ENCODE data around the gene DENND1B.

Gene DENND1B

DNA sequence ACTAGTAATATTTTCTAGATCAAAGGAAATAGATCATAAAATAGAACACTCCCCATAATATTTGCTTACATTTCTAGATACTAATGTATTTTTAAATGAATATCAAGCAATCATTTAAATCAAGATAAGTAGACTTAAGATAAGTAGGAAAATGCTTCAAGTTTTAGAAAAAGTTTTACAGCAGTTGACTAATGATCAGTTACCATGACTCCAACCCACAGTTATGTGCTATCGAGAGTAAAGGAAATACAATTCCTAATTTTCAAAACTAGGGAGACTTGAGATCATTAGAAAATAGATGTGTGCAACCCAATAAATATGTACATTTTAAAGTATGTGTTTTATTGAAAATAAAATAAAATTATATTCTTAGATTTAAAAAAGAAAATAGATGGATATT lies 95.0 kb downstream of the DENND1B start:
- no peak for DNase-seq

DNA sequence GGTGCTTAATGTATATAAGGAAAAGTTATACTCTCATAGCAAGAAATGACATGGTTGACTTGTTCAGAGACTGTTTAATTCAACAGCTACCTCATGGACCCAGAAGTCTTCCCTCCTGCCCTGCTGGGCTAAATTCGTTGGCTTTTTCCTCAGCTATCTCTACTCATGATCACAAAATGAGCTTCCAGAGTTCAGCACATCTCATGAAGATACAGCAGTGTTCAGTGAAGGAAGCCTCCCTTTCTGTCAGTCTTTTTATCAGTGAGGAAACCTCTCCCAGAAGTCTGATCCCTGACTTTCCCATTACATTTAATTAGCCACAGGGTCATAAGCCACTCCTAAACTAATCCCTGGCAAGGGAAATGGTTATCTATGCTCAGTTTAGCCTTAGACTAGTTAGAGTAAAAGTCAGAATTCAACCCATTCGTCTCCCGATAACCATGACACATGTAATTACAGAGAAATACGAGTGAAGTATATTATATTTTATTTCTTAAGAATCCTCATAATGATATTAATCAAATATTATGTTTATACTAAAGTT lies 97.5 kb downstream of the DENND1B start:
- DNase-seq = no peak

DNA sequence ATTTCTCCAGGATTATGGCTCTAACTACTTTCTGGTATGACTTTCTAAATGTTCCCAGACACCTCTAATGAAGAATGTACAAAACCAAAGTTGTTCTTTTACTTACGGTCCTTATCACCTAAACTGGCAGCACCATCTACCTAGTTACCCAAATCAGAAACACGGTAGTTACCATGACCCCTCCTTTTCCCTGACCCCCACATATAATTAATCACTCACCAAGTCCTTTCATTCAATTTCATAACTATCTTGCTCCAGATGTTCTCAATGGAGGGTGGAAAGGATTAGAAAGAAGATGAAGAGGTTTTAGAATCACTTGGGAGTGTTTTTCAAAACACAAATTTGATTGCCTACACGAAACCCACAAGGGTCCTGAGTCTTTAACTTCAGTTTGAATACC lies 98.0 kb downstream of the DENND1B start:
- DNase-seq = no peak

DNA sequence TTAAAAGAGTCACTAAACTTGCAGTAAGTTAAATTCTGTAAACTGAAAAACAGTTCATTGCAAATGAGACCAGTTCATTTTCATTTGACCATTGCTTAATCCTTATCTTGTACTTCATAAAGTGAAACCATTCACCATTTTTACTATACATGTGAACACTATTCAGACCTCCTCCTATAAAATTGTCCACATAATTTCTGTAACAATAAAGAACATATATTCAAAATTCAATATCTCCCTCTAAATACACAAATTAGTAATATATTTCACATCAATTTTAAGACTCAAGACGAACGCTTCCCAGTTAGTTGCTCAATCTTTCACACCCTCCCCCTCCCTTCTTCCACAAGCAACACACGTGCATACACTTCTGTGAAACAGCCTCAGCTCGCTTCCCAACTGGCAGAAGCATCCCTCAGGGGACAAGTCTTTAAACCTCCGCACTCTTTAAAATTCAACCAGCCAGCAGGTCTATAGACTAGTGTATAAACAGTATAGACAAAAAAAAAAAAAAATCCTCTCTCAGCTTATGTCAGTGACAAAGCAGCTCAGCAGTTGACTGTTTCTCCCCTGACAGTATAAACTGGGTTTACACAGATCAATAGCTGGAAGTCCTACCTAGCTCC lies 99.6 kb downstream of the DENND1B start:
- DNase-seq = no peak

DNA sequence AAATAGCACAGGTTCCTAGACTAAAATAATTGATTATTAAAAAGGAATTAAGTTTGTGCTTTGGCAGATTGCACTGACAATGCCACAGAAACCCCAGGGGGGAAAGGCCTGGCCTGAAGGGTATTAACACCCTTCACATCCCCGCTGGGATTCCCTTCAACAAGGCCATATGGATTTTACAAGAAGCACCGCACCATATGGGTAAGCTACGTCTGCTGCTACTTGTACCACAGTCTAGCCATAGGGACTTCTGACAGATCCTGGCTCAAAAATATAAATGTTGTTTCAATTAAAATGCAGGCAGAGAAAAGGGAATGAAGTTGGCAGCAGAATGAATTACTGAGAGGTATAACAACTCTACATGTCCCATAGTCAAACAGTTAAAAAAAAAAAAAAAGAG lies 101.0 kb downstream of the DENND1B start:
- no peak for DNase-seq

DNA sequence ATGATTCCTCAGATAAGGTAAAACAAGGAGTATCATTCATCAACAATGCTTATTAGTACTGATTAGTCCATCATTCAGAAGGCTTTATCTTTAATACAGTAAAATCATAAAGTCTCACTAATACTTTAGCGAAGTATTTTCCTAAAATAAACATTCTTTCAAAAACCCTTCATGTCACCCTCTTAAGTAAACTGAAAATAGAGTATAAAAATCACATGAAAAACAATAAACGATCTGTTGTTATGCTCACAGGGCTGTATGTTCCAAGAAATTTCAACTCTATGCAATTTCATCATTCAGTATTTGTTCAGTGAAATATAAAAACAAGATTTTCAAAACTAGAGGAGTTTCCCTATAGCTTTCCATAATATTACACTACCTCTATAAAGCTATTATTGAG lies 102.0 kb downstream of the DENND1B start:
- DNase-seq = no peak

DNA sequence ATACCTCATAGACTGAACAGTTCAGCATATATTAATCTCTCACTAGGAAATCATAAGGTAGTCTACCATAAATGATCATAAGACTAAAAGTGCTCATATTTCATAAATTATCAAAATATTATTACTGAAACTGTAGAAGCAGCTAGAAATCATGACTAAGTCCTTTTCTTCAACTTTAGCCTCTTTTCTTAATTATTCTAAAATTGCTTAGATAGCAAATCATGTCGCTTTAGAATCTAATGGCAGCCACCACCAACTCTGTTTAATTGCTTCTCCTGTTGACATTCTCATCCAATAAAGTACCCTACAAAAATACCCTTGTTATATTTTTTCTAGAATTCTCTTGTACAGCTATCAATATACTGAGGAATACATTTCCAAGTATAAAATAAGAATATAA lies 102.9 kb downstream of the DENND1B start:
- no peak for DNase-seq

DNA sequence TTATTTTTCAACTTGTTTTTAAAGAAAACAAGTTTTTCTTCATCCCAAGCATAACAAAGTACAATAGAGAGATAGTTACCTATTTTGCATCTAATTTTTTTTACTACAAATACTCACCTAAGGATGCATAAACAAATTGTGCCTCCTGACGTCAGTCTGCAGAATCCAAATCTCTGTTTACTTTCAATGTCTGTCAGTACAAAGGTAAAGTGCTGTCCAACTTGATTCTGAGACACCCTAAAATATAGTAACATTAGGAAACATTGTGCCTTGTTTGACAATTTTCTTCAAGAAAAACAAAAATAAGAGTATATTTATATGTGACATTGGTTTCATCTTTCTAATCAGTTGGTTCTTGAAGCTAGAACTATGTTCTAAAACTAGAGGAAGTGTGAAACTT lies 103.4 kb downstream of the DENND1B start:
- no peak for DNase-seq

DNA sequence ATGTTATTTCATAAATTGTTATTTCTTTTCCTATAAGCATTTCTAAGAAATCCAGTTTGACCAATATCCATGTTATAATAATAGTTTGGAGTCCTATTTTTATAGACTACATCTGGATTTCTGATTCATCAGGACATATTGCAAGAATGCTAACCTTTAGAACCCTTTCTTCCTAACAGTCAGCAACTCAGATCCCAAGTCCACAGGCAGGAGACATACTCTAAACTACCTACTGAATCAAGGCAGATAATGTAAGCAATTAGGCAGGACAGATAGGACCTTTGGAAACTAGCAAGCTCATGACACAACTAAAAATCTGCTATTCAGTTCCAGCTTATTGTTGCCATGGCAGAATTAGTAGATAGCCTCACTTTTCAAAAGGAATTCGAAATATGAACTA lies 104.1 kb downstream of the DENND1B start:
- DNase-seq = no peak

DNA sequence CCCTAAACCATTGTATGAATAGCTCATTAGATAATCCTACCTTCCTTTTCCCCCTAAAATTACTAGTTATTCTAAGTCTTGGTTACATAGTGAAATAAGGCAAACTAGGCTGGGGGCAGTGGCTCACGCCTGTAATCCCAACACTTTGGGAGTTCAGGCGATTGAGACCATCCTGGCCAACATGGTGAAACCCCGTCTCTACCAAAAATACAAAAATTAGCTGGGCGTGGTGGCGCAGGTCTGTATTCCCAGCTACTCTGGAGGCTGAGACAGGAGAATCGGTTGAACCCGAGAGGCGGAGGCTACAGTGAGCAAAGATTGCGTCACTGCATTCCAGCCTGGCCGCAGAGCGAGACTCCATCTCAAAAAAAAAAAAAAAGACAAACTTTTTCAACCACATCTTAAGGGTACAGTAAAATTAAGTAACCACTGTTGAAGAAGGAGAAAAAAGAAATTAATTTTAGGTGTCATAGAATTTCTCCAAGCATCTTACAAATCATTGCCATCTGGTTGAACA lies 108.5 kb downstream of the DENND1B start:
- no peak for DNase-seq

DNA sequence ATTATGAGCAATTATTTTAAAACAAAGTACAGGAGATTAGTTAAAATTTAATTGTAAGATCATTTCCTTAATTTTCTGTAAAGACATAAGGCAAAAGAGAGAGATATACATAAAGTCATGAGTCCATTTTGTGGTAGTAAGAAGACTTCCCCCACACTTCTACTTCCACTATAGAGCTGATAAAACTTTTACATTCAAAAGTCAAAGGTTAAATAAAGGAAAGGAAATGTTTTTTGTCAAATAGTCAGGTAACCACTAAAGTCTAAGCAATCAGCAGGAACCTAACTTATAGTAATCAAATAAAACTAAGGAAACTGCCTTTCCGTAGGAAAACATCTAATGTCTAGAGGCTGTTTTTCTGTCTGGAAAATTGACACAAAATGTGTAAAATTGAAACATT lies 110.9 kb downstream of the DENND1B start:
- no peak for DNase-seq

DNA sequence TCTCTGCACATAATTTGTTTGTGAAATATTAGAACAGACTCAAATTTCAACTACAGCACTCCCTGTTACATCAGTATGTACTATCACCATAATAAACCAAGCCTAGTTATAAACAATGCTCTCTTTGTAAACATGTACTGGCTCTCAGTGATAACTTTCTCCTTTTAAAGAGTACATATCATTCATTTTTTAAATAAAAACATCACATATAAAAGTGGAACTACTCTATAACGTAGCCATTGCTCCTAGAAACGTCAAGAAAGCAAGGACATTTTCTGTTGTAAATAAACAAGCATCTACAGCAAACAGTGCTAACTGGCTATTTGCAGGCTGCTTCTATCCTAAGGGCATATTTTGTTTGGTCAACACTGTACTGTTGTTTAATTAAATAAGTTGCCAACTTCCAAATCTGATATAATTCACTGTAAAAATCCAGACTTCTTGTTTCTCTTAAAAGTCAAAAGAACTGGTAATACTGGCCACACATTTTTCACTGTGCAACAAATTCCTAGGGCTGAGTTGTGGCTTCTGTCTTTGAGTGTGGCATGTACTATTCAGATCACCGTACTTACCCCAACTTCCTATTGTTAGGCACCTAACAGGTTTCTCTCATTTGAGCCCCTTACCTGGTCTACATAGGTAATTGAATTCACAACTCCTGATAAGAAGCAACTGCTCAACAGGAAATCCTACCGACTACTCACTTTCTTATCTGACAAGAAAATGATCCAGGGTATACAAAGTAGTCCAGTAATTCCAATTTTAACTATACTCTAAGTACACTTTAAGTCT lies 111.9 kb downstream of the DENND1B start:
- DNase-seq = no peak

DNA sequence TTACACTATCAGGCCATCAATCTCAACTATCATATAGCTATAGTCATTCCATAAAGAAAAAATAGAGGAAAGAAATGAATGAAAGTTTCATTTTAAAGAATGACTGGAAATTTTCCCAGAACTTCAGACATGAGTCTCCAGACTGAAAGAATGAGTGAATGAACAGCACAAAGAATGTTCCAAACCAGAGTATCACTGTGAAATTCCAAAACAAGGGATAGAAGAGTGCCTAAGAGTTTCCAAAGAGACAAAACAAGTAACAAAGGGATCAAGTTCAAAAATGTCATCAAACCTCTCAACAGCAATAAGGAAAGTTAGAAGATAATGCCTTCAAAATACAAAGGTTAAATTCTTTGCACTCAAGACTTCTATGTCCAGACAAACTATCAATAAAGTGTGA lies 114.9 kb downstream of the DENND1B start:
- no peak for DNase-seq

DNA sequence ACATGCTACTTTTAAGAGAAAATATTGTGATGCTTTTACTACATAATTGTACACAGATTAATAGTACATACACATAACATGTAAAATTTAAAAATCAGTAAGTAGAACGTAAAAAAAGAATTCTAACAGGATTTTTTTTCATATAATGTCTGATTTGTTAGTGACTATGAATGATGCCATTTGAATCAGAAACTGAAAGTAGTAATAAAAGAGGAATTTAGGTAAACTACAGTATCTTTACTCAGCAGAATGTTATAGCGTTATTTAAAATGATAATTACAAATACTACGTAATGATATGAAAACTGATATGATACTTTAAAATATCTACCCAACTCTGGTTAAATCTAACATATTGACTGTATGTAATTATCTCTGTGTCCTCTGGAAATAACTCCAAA lies 116.1 kb downstream of the DENND1B start:
- no peak for DNase-seq

DNA sequence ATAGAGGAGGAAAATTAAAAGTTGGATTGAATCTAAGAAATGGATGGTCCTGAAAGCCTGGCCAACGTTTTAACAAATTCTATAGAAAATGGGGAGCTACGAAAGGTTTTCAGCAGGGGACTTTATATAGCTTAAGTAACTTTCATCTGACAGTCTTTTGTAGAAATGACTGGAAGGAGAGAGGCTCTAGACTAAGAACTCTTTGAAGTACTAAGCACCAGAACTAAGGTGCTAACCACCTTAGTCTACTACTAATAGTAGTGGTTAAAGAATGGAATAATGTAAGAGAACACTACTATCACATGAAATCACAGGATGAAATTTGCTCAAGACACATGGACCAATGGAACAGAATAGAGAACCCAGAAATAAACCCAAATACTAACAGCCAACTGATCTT lies 126.1 kb downstream of the DENND1B start:
- no peak for DNase-seq

DNA sequence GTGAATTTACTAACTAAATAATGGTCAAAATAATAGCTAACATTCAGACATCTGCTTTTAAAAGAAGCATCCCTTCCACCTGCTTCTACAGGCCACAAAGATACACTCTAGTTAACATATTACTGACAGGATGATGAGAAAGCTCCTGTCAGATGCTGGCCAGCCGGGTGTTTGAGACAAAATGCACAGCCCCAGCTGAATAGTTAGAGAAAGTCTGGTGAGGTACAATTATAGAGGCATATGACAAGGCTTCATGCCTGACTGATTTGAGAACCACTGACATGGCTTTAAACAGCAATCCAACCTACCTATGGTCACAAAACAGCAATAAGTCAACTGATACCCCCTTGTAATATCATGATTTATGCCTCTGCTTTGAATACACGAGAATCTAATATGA lies 137.0 kb downstream of the DENND1B start:
- DNase-seq = no peak

DNA sequence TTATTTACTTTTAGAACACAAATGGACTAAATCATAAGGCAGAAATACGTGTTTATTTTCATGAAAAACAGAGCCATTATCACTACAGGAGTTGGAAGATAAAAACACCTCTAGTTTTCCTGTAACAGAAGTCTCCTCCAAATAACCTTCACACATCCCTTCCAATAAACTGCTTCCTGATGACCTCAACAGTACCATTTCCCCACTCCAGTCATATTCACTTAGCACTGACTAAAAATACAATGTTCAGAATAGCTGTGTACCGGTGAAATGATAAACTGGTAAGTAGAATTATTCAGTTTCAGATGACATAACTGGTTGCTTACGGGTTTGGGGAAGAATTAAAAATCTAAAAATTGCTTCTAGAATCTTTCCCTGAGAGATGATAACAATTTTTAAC lies 137.9 kb downstream of the DENND1B start:
- no peak for DNase-seq

DNA sequence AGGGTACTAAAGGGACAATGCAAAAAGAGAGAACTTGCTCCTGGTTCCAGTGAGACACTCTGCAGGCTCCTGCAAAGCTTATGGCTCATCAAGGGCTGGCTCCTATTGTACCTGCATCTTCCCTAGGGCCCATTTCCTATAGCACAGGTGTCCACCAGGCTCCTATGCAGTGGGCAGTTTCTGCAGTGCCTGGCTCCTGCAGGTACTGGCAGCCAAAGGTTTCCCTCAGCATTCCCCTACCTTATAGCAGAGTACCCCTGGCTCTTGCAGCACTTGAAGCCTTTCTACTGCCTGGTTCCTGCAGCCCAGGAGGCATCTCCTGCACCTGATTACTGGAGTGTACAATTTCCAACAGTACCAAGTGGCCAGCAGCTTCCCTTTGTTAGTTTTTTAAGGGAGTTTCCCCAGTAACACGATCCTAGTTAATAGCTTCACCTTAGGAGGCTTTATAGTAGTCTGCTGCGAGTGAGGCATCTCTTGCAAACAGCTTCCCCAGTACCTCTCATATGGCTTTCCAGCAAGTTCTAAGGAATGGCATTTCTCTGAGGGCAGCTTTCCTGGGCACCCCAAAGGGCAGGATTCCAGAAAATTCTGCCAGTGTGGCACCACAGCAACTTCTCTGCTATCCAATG lies 141.7 kb downstream of the DENND1B start:
- DNase-seq = no peak

DNA sequence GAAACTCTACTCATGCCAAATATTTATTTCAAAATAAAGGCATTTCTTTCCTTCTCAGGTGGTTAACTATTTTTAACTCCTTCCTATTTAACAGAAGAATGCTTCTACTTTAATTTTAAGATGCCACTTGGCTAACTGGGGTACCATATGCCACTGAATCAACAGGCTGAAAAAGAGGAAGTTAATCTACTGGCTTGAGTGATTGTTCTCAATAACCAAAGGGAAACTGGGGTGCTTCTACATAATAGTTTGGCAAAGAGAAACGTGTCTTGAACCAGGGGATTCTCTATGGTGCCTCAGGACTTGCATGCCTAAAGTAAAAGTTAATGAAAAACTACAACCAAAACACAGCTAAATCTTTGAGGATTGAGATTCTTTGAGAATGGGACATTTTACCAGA lies 142.6 kb downstream of the DENND1B start:
- no peak for DNase-seq

DNA sequence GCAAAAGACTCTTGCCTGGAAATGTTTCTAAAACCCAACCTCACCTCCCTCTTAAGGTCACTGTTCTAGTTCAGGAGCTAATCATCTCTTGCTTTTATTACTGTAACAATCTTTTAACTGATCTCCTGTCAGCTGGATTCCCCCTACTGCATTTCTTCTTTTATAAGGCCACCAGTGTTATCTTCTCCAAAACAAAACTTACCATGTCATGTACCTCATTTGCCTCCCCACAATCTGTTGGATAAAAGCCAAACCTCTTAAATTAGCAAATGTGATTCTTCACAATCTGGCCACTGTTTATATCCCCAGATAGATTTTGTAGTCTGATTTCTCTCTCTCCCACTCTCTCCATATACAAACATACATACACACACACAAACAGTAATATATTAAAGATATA lies 143.3 kb downstream of the DENND1B start:
- no peak for DNase-seq

DNA sequence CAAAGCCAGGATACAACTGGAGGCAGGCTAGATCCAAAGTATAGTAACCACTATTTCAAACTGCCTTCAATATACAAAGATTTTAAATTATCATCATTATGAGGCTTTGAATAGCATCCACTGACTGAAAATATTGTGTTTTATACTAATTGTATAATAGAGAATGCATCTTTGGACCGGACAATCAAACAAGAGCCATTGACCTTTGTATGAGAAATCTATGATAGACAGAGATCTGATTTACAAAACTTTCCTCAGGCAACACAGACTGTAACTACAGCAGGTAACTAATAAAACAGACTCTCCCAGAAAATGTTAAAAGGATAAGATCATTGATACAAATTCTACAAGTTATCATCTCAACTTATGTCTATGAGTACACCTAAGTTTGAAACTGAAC lies 152.9 kb downstream of the DENND1B start:
- no peak for DNase-seq

DNA sequence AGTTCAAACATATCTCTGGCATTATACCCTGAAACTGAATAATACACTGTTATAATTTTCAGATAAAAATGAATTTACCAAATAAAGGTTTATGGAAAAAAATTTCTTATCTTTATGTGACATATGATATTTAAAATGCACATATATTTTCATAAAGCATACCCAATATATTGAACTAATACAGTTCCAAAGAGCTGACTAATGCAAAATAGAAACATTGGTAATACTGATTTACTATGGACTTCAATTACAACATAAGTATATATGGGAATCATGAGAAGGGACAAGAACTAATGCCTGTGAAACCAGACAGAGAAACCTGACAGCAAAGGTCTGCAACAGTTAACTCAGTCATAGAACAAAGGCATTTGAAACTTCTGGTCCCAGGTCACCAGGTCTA lies 153.5 kb downstream of the DENND1B start:
- no peak for DNase-seq

DNA sequence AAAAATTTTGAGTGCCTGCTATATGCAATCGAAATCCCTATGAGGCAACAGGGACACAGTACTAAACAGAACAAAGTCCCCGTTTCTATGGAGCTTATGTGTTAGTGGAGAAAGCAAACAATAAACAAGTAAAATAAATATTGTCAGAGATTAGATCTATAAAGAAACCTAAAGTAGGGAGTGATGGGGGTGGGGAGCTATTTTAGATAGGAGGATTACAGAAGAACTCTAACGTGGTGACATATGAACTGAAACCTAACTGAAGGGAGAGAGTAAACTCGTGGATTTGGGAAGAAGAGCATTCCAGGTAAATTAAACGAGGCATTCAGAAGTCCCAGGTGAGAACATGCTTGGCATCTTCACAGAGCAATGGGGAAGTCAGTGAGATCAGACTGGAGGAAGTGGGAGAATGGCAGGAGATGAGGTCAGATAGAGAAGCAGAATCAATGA lies 154.5 kb downstream of the DENND1B start:
- no peak for DNase-seq
